A673 (cell line): ENCODE data around the gene TOP2B. TPM values are rescaled to one million over a fixed set of nuclear protein-coding genes. Genes with fewer than 3 reads are reported as not detected.

Experiments
- BruUV-seq: library from RNA; stranded (reverse); fragments of 400-500 nt; replicated peaks from 2 replicates; lab custom pipeline; 2021; lab: Mats Ljungman, UMichigan
- CTCF ChIA-PET: fragments of 300-600 bp; sonication (Branson Sonifier 250); formaldehyde crosslinking; loops from one replicate; lab custom pipeline; 2022; ENCODE audit warnings: antibody characterized with exemption; lab: Charles Lee
- POLR2A ChIA-PET: fragments of 300-600 bp; sonication (Branson Sonifier 250); formaldehyde crosslinking; loops from one replicate; lab custom pipeline; 2022; ENCODE audit warnings: antibody characterized with exemption; ENCODE audit not compliant: low non-redundant PET; lab: Charles Lee
- DNase-seq: peaks from one replicate; pipeline ENCODE4 v3.0.0-alpha.2; 2015; ENCODE audit warnings: low spot score
- H3K27ac ChIP-seq: fragments of 200-600 bp; sonication (generic); 2 replicates; pipeline ENCODE4 v1.5.1; 2016; ENCODE audit warnings: mixed run types, low read depth, mild to moderate bottlenecking, mixed read lengths, antibody characterized with exemption, low read length; ENCODE audit not compliant: poor library complexity, severe bottlenecking
- H3K27me3 ChIP-seq: fragments of 200-600 bp; sonication (generic); replicated peaks from 2 replicates; pipeline ENCODE4 v1.6.1; 2017; ENCODE audit warnings: mixed run types, low read depth, mild to moderate bottlenecking, mixed read lengths, antibody characterized with exemption, low read length; ENCODE audit not compliant: insufficient read depth, poor library complexity
- H3K36me3 ChIP-seq: fragments of 200-600 bp; sonication (generic); 2 replicates; pipeline ENCODE4 v1.6.1; 2016; ENCODE audit warnings: mixed run types, mild to moderate bottlenecking, mixed read lengths, antibody characterized with exemption, low read length; ENCODE audit not compliant: insufficient read depth, poor library complexity, severe bottlenecking
- H3K4me1 ChIP-seq: fragments of 200-600 bp; sonication (generic); 2 replicates; pipeline ENCODE4 v1.6.1; 2017; ENCODE audit warnings: mixed run types, mild to moderate bottlenecking, mixed read lengths, antibody characterized with exemption, low read length; ENCODE audit not compliant: insufficient read depth, poor library complexity, severe bottlenecking
- H3K4me3 ChIP-seq: fragments of 200-600 bp; sonication (generic); 2 replicates; pipeline ENCODE4 v1.5.1; 2016; ENCODE audit warnings: low read depth, mixed run types, mild to moderate bottlenecking, mixed read lengths, low read length; ENCODE audit not compliant: poor library complexity, severe bottlenecking
- H3K9me3 ChIP-seq: fragments of 200-600 bp; sonication (generic); 2 replicates; pipeline ENCODE4 v1.6.1; 2016; ENCODE audit warnings: mixed run types, low read depth, mild to moderate bottlenecking, mixed read lengths, antibody characterized with exemption, low read length; ENCODE audit not compliant: poor library complexity, severe bottlenecking
- EZH2 ChIP-seq: fragments of 200-600 bp; sonication (generic); IDR thresholded peaks from 2 replicates; pipeline ENCODE4 v1.6.1; 2017; ENCODE audit warnings: borderline replicate concordance, low read depth, mild to moderate bottlenecking, mixed read lengths, antibody characterized with exemption, low read length; ENCODE audit not compliant: poor library complexity, severe bottlenecking
- intact Hi-C: fragments of 100-400 bp; cut with micrococcal nuclease; formaldehyde crosslinking; loops from one replicate; pipeline ENCODE4 v1.10.0; 2022; ENCODE audit not compliant: unreplicated experiment
- total RNA-seq: library from RNA; stranded (reverse); gene quantifications from 2 replicates; pipeline ENCODE4 v1.2.3, GENCODE V29; 2021
- TF ChIP-seq, protein P1 (sequence below): fragments of 300-800, 200-600 bp; sonication (generic); conservative IDR thresholded peaks from 2 replicates; pipeline ENCODE4 v1.5.1; 2017; ENCODE audit warnings: low read depth, mild to moderate bottlenecking, antibody characterized with exemption, low read length, moderate library complexity, mixed read lengths

Gene TOP2B
- total RNA-seq, 1 experiment from 2014 or later = 154 TPM

DNA sequence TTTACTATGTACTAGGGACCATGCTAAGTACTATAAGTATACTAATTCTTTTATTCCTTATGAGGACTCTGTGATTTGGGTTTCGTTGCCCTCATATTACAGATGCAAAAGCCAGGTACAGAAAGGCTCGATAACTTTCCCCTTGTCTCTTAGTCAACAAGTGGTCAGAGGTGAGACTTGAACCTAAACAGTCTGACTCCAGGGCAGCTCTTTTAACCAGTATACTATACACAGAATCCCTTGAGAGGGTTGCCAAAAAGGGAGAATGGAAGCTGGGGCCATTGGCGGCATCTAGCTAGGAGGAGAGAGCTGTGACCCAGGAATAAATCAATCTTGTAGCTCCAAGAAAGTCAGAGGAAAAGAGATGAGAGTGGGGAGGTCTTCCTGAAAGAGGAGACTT lies 92.4 kb downstream of the TOP2B start:
- ChIA-PET POLR2A (no interaction called here), CTCF (no interaction called here)
- no peaks in the 10 kb centered on the region for H3K36me3 ChIP-seq
- no peak overlapping the region for H3K27ac ChIP-seq
- H3K4me3 ChIP-seq = no peak overlapping the region
- BruUV-seq = no TSS peak
- H3K27me3 ChIP-seq = no peaks in the 10 kb centered on the region
- no peak for DNase-seq
- no peak for TF ChIP-seq EZH2
- TF ChIP-seq, protein P1, sequence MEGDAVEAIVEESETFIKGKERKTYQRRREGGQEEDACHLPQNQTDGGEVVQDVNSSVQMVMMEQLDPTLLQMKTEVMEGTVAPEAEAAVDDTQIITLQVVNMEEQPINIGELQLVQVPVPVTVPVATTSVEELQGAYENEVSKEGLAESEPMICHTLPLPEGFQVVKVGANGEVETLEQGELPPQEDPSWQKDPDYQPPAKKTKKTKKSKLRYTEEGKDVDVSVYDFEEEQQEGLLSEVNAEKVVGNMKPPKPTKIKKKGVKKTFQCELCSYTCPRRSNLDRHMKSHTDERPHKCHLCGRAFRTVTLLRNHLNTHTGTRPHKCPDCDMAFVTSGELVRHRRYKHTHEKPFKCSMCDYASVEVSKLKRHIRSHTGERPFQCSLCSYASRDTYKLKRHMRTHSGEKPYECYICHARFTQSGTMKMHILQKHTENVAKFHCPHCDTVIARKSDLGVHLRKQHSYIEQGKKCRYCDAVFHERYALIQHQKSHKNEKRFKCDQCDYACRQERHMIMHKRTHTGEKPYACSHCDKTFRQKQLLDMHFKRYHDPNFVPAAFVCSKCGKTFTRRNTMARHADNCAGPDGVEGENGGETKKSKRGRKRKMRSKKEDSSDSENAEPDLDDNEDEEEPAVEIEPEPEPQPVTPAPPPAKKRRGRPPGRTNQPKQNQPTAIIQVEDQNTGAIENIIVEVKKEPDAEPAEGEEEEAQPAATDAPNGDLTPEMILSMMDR = no peak
- H3K9me3 ChIP-seq = no peaks in the 10 kb centered on the region
- H3K4me1 ChIP-seq = peaks cover 6% of the 10 kb centered on the region
- intact Hi-C loops = loop anchor here (5.0 to 10.0 kb wide), 2 partner anchors 118 to 145 kb away; partner anchors contain the start of gene RARB

DNA sequence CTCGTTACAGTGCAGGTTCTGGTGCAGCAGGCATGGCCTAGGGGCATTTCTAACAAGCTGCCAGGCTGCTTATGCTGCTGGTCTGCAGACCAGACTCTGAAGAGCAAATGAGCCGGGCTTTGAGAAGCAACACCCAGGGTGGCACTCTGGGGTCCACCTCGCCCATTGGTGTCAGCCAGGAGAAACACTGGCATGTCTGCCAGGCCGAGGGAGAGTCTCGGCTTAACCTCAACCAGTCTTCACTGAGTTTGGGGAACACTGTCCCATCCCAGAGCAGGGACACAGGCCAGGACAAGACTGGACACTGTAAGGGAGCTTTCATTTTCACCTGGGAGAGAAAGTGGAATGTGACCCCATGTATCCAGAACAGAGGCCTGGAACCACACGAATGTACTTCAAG lies 93.4 kb downstream of the TOP2B start:
- BruUV-seq = no TSS peak

DNA sequence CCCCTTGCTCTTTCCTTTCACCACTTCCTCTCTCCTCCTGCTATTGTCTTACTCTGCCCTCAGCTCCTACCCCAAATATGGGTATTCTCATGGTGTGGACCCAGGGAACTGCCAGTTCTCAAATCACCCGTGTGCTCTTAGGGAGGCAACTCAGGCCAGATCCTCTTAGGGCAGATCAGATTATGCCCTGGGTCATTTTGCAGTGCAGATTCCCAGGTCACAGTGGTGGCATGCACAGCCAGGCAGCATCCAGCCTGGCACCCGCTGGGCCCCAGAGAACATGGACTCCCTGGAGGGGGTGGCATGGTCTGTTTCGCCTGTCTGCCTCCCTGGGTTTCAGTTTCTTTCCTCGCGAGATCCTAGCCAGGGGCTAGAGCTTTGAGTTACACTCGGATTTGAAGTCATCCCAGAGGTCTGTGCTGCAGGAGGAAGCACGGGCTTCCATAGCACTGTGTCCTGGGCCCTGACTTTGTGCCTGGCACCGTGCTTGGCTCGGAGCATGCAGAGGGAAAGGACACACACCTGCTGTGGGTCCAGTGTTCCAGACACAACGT lies 96.1 kb downstream of the TOP2B start:
- H3K4me3 ChIP-seq = no peak overlapping the region
- intact Hi-C loops = no loop called here
- BruUV-seq = no TSS peak
- H3K36me3 ChIP-seq = no peaks in the 10 kb centered on the region
- no peak for DNase-seq
- no peaks in the 10 kb centered on the region for H3K27me3 ChIP-seq
- CTCF ChIA-PET = no interaction called here
- no peak overlapping the region for H3K27ac ChIP-seq
- POLR2A ChIA-PET = no interaction called here
- H3K4me1 ChIP-seq = peaks cover under 1% of the 10 kb centered on the region
- H3K9me3 ChIP-seq = no peaks in the 10 kb centered on the region
- TF ChIP-seq, protein P1 = no peak
- TF ChIP-seq EZH2 = no peak

More for the DNA sequence above, 93.4 kb downstream of the TOP2B start:
- no peak for TF ChIP-seq EZH2
- TF ChIP-seq, protein P1 = no peak
- no peak for DNase-seq
- H3K9me3 ChIP-seq = no peaks in the 10 kb centered on the region
- no peaks in the 10 kb centered on the region for H3K27me3 ChIP-seq
- H3K27ac ChIP-seq = no peak overlapping the region
- intact Hi-C loops = loop anchor here (5.0 to 10.0 kb wide), 2 partner anchors 116 to 144 kb away; partner anchors contain the start of gene RARB
- H3K4me1 ChIP-seq = peaks cover 6% of the 10 kb centered on the region
- H3K36me3 ChIP-seq = no peaks in the 10 kb centered on the region
- ChIA-PET POLR2A (no interaction called here), CTCF (no interaction called here)
- H3K4me3 ChIP-seq = no peak overlapping the region
